ENCODE measurements around the gene BCL2L11.

GRCh38 chr2:111128096-111128495 is 7.4 kb downstream of the BCL2L11 start:
- TF ChIP-seq CTCF (IDR thresholded peaks at IDR 0.05; ENCODE audit: insufficient read depth, low read depth, low read length) = no peak
- TF ChIP-seq EZH2 (IDR thresholded peaks at IDR 0.05; ENCODE audit: insufficient read depth, low read length) = no peak

Data from astrocyte (in vitro differentiated cells and primary cell).